GM12801 (cell line): ENCODE results near the gene MAGT1.

Source experiments
- CTCF ChIP-seq: IDR thresholded peaks from one replicate; pipeline ENCODE4 v1.5.1; 2011; ENCODE audit warnings: control low read depth; ENCODE audit not compliant: insufficient read length; ENCODE audit errors: extremely low read depth

MAGT1 gene

DNA sequence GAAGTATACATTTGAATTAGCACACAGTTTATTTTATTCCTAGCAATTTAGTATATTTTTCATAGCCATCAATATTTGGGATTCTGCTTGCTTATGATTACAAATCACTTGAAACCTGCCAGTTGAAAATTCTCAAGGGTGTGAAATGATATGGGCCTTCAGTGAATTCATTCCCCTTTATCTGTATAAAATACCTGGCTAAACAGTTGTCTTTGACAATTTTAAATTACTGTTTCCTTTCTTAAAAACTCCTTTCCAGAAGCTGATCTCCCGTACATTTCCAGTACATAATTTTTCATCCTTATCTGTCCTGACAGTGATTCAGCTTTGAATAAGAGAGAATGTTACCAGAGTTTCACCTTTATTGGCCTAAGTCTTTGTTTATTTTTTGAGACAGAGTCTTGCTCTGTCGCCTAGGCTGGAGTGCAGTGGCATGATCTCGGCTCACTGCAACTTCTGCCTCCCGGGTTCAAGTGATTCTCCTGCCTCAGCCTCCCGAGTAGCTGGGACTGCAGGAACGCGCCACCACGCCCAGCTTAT is 29.2 kb upstream of the MAGT1 start:
- no peak for TF ChIP-seq CTCF

GRCh38 chrX:77922787-77923186 is 27.6 kb upstream of the MAGT1 start:
- TF ChIP-seq CTCF = no peak

DNA sequence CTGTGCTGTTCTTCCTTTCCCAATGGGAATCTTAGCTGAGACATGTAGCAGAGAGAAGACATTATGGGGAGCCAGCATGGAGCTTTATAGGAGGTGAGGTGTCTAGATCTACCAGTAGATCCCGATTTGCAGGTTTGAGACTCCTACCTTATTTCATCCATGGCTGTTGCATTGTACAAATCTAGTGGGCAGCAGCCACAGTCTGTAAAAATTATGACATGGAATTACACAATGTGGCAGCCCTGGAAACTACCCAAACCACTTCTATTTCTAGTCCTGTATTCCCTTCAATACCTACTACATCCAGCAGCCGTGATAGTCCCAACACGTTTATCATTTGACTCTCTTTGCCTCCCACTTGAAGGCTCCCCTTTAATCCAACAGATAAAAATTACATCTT is 23.3 kb upstream of the MAGT1 start:
- TF ChIP-seq CTCF = no peak

GRCh38 chrX:77917294-77917933 is 22.2 kb upstream of the MAGT1 start:
- TF ChIP-seq CTCF = no peak

DNA sequence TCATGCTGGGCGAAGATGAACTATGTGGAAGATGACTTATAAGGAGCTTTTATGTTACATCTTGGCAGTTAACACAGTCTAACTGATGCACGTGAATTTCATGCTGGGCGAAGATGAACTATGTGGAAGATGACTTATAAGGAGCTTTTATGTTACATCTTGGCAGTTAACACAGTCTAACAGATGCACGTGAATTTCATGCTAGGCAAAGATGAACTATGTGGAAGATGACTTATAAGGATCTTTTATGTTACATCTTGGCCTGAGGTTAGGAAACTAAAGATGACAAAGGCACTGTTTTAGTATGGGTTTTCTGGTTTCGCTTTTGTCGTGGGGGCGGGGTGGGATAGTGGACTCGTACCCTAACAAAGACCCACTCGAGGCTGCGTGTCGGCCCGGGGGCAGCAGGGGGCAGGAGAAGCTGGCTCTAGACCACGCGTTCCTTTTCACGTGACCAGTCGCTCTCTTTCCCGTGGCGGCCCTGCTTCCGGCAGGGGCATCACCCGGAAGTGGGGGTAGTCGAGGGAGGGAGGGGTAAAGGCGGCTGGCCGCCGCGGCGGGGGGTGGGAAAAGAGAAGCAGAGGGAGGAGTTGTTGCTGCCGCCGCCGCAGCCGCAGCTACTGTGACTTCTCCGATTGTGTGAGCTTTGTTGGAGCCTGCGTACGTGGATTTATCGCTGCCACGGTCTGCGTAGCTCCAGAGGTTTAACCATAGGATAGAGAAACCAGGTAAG is 15.0 kb upstream of the MAGT1 start, which contains the start of gene ATP7A:
Gene ATP7A (plus strand): TSS at position 586 of the 733 bp plus-strand sequence. CDS start 60,949 bp downstream, outside the sequence.
- no peak for TF ChIP-seq CTCF

- no peak for TF ChIP-seq CTCF
Observed at GRCh38 chrX:77901506-77901905, 6.3 kb upstream of the MAGT1 start.

- TF ChIP-seq CTCF = no peak
Observed at GRCh38 chrX:77900688-77901087, 5.5 kb upstream of the MAGT1 start.
